Endothelial cell of umbilical vein (primary cell): Measurements from ENCODE around the gene EAPP. TPM values are rescaled to one million over a fixed set of nuclear protein-coding genes. Genes with fewer than 3 reads are reported as not detected.

Experiments
- BruUV-seq: library from RNA; stranded (reverse); fragments of 400-500 nt; replicated peaks from 2 replicates; lab custom pipeline; 2021; lab: Mats Ljungman, UMichigan
- CTCF ChIA-PET: fragments of 300-600, 350-600 bp; sonication (Branson Sonifier 250); formaldehyde crosslinking; loops from one replicate; lab custom pipeline; 2021; ENCODE audit warnings: antibody characterized with exemption, inconsistent platforms; lab: Charles Lee
- POLR2A ChIA-PET: fragments of 300-600, 350-600 bp; sonication (Branson Sonifier 250); formaldehyde crosslinking; loops from one replicate; lab custom pipeline; 2021; ENCODE audit warnings: antibody characterized with exemption, inconsistent platforms; lab: Charles Lee
- DNase-seq: peaks from one replicate; pipeline ENCODE4 v3.0.0-alpha.2; 2011; ENCODE audit warnings: low read depth, low spot score
- FAIRE-seq: peaks from 2 replicates; lab custom pipeline; 2011; peaks lifted over from hg19 to GRCh38; lab: Jason Lieb, UNC
- H2AFZ ChIP-seq: 2 replicates; pipeline ENCODE4 v1.6.0; 2012; ENCODE audit warnings: low read depth, low read length, control low read depth, inconsistent platforms
- H3K27ac ChIP-seq: 2 replicates; pipeline ENCODE4 v1.5.1; 2011; ENCODE audit warnings: low read depth, mild to moderate bottlenecking, control low read depth, low read length, moderate library complexity; ENCODE audit not compliant: insufficient read depth
- H3K27me3 ChIP-seq, 2 experiments: 2 replicates each; pipeline versions ENCODE4 v1.6.0 to v1.6.1; 2011; ENCODE audit warnings: low read length in 2 of 2, mixed read lengths in 1 of 2; ENCODE audit not compliant: control insufficient read depth in 2 of 2, insufficient read depth in 2 of 2
- H3K36me3 ChIP-seq, 2 experiments: 2 replicates in 1 of 2; 3 replicates in 1 of 2; pipeline ENCODE4 v1.5.1; 2011; ENCODE audit warnings: low read length in 2 of 2, mild to moderate bottlenecking in 1 of 2, moderate library complexity in 1 of 2; ENCODE audit not compliant: control insufficient read depth in 2 of 2, insufficient read depth in 2 of 2; ENCODE audit errors: extremely low read depth in 1 of 2
- H3K4me1 ChIP-seq: 3 replicates; pipeline ENCODE4 v1.5.1; 2011; ENCODE audit warnings: mild to moderate bottlenecking, low read length; ENCODE audit not compliant: control insufficient read depth, insufficient read depth; ENCODE audit errors: extremely low read depth
- H3K4me2 ChIP-seq: 2 replicates; pipeline ENCODE4 v1.6.1; 2011; ENCODE audit warnings: low read length, control low read depth, mixed read lengths; ENCODE audit not compliant: insufficient read depth
- H3K4me3 ChIP-seq, 3 experiments: fragments of 200-600 bp in 1 of 3; sonication (generic), shearing (Covaris generic) in 1 of 3; replicated peaks in 1 of 3; 2 replicates each; pipeline ENCODE4 v1.5.1; 2011 to 2016; ENCODE audit warnings: control low read depth in 3 of 3, low read length in 3 of 3, mild to moderate bottlenecking in 2 of 3, inconsistent platforms in 1 of 3, low read depth in 1 of 3, moderate library complexity in 1 of 3; ENCODE audit not compliant: insufficient read depth in 1 of 3
- H3K79me2 ChIP-seq: 2 replicates; pipeline ENCODE4 v1.6.0; 2012; ENCODE audit warnings: low read length, inconsistent platforms; ENCODE audit not compliant: control insufficient read depth, insufficient read depth
- H3K9ac ChIP-seq: replicated peaks from 2 replicates; pipeline ENCODE3; 2011; ENCODE audit warnings: low read length, control low read depth; ENCODE audit not compliant: insufficient read depth; ENCODE audit errors: extremely low read depth
- H3K9me1 ChIP-seq: replicated peaks from 3 replicates; pipeline ENCODE4 v1.6.0; 2011; ENCODE audit warnings: mild to moderate bottlenecking, low read length; ENCODE audit not compliant: control insufficient read depth, insufficient read depth; ENCODE audit errors: extremely low read depth
- H3K9me3 ChIP-seq: replicated peaks from 2 replicates; pipeline ENCODE4 v1.5.1; 2012; ENCODE audit warnings: low read length, inconsistent platforms; ENCODE audit not compliant: control insufficient read depth, insufficient read depth
- H4K20me1 ChIP-seq: replicated peaks from 2 replicates; pipeline ENCODE3; 2011; ENCODE audit warnings: mild to moderate bottlenecking, low read length; ENCODE audit not compliant: control insufficient read depth, insufficient read depth; ENCODE audit errors: extremely low read depth
- CTCF ChIP-seq, 2 donors: IDR thresholded peaks; 1 replicate in 1 of 2; 2 replicates in 1 of 2; pipeline ENCODE4 v1.5.1; 2011; ENCODE audit warnings: low read length in 2 of 2, mild to moderate bottlenecking in 2 of 2, moderate library complexity in 2 of 2, control low read depth in 1 of 2, inconsistent platforms in 1 of 2, low read depth in 1 of 2; ENCODE audit not compliant: insufficient read depth in 1 of 2; ENCODE audit errors: extremely low read depth in 1 of 2
- EZH2 ChIP-seq: IDR thresholded peaks from 2 replicates; pipeline ENCODE4 v1.6.1; 2012; ENCODE audit warnings: borderline replicate concordance, low read depth, mild to moderate bottlenecking, moderate library complexity, low read length, inconsistent platforms; ENCODE audit not compliant: severe bottlenecking
- FOS ChIP-seq: IDR thresholded peaks from 2 replicates; pipeline ENCODE4 v1.6.1; 2011; ENCODE audit warnings: mild to moderate bottlenecking, low read length, moderate library complexity, borderline replicate concordance; ENCODE audit not compliant: insufficient read depth
- GATA2 ChIP-seq: IDR thresholded peaks from 2 replicates; pipeline ENCODE4 v1.7.0; 2011; ENCODE audit warnings: low read depth, mild to moderate bottlenecking, moderate library complexity, mixed read lengths, low read length; ENCODE audit not compliant: insufficient read length, insufficient read depth
- JUN ChIP-seq: IDR thresholded peaks from 2 replicates; pipeline ENCODE4 v1.6.1; 2011; ENCODE audit warnings: borderline replicate concordance, low read depth; ENCODE audit not compliant: insufficient read length, insufficient read depth
- MAX ChIP-seq: IDR thresholded peaks from 2 replicates; pipeline ENCODE4 v1.6.1; 2011; ENCODE audit not compliant: insufficient read depth, insufficient read length
- MYC ChIP-seq: IDR thresholded peaks from one replicate; pipeline ENCODE4 v1.6.1; 2011; ENCODE audit warnings: mild to moderate bottlenecking, low read depth, low read length
- POLR2A ChIP-seq: IDR thresholded peaks from 2 replicates; pipeline ENCODE4 v1.6.1; 2012; ENCODE audit warnings: low read depth, mild to moderate bottlenecking, control low read depth, low read length
- POLR2AphosphoS5 ChIP-seq: IDR thresholded peaks from 2 replicates; pipeline ENCODE4 v1.6.1; 2012; ENCODE audit warnings: low read depth, mild to moderate bottlenecking, control low read depth, low read length, moderate library complexity; ENCODE audit not compliant: insufficient read depth
- dilution Hi-C: fragments of 300-500 bp; cut with MboI; formaldehyde crosslinking; loops from one replicate; pipeline ENCODE4 v1.15.0; 2019; ENCODE audit warnings: low sequenced_read_pairs; ENCODE audit not compliant: extremely low pct_ligation_motif_present
- intact Hi-C: fragments of 100-400 bp; cut with micrococcal nuclease; formaldehyde crosslinking; loops from one replicate; pipeline ENCODE4 v1.10.0; 2022
- polyA plus RNA-seq, 4 experiments: library from polyadenylated mRNA; depleted of rRNA in 3 of 4; stranded (reverse) in 3 of 4; unstranded in 1 of 4; fragments of >200 nt; gene quantifications; 2 replicates each; pipeline versions ENCODE4 v1.2.1 to v1.2.3, GENCODE V29; 2011 to 2012; ENCODE audit warnings: missing spikeins in 1 of 4
- total RNA-seq: library from RNA; stranded (reverse); gene quantifications from 2 replicates; pipeline ENCODE4 v1.2.3, GENCODE V29; 2021

Gene EAPP
- total and polyA plus RNA-seq, 2 donors (not counting 3 experiments of a cell fraction or from before 2014, with no cell fraction given): 16.6 to 22.2 TPM

- H3K4me1 ChIP-seq: no peaks in the 10 kb centered on the region
- ChIA-PET CTCF (no interaction called here), POLR2A (no interaction called here)
- DNase-seq (no peak), FAIRE-seq (no peak)
- no peak overlapping the region for H3K27ac ChIP-seq
- H3K4me2 ChIP-seq: no peak overlapping the region
- no peaks in the 10 kb centered on the region for H3K79me2 ChIP-seq
- peaks cover 8 to 10% of the 10 kb centered on the region in 2 experiments for H3K36me3 ChIP-seq
- H3K9me1 ChIP-seq: no peaks in the 10 kb centered on the region
- intact Hi-C loops: no loop called here
- H3K27me3 ChIP-seq: no peaks in the 10 kb centered on the region
- dilution Hi-C loops: no loop called here
- H4K20me1 ChIP-seq: no peaks in the 10 kb centered on the region
- TF ChIP-seq EZH2: no peak
- TF ChIP-seq JUN: no peak
- no peak for TF ChIP-seq POLR2A
- TF ChIP-seq GATA2: no peak
- TF ChIP-seq CTCF (IDR thresholded peaks at IDR 0.05; ENCODE audit: extremely low read depth in 1 of 2, insufficient read depth in 1 of 2, low read depth in 1 of 2, low read length in 2 of 2): no peak
- TF ChIP-seq FOS: no peak
- TF ChIP-seq POLR2AphosphoS5: no peak
- no peak for TF ChIP-seq MYC
- no peak for TF ChIP-seq MAX
- BruUV-seq: no TSS peak
- H2AFZ ChIP-seq: no peak overlapping the region
- no peaks in the 10 kb centered on the region for H3K9me3 ChIP-seq
- H3K9ac ChIP-seq: no peak overlapping the region
- H3K4me3 ChIP-seq: no peak overlapping the region
Measured at GRCh38 chr14:34568803-34569202, 29.3 kb upstream of the EAPP start.
